OCI-LY7 (cell line): ENCODE data around the gene EIF3D.

Source experiments
- EZH2phosphoT487 ChIP-seq: fragments of 200-600 bp; sonication (generic); IDR thresholded peaks from 2 replicates; pipeline ENCODE4 v1.6.1; 2018; ENCODE audit warnings: low read depth, borderline replicate concordance, mild to moderate bottlenecking, mixed run types, antibody characterized with exemption, low read length, moderate library complexity, mixed read lengths
- TF ChIP-seq, protein P1 (sequence below): fragments of 200-600 bp; sonication (generic); conservative IDR thresholded peaks from 2 replicates; pipeline ENCODE4 v1.5.1; 2014; ENCODE audit warnings: mild to moderate bottlenecking, antibody characterized with exemption, low read length, moderate library complexity, mixed read lengths

DNA sequence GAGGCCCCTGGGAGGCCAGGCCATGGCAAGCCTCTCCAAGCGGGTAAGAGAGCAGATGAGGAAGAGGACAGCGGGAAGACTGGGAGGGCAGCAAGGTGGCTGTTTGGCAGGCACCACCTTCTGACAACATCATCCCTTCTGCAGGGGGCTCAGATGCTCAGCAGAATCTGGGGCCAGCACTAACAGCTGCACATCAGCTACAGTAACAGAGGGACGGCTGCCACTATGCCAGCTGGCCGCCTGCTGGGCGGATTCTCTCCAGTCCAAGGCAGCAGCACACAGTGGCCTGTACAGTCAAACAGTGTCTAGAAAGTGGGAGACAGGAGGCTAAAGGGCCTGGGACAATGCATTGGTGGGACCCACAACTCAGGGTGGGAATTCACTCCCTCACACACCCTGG, 36.9 kb downstream of the EIF3D start:
- TF ChIP-seq, protein P1, sequence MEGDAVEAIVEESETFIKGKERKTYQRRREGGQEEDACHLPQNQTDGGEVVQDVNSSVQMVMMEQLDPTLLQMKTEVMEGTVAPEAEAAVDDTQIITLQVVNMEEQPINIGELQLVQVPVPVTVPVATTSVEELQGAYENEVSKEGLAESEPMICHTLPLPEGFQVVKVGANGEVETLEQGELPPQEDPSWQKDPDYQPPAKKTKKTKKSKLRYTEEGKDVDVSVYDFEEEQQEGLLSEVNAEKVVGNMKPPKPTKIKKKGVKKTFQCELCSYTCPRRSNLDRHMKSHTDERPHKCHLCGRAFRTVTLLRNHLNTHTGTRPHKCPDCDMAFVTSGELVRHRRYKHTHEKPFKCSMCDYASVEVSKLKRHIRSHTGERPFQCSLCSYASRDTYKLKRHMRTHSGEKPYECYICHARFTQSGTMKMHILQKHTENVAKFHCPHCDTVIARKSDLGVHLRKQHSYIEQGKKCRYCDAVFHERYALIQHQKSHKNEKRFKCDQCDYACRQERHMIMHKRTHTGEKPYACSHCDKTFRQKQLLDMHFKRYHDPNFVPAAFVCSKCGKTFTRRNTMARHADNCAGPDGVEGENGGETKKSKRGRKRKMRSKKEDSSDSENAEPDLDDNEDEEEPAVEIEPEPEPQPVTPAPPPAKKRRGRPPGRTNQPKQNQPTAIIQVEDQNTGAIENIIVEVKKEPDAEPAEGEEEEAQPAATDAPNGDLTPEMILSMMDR = no peak
- TF ChIP-seq EZH2phosphoT487 = no peak
